GM19238 (cell line): ENCODE measurements around the gene LGI4.

Experiments used
- DNase-seq: peaks from one replicate; pipeline ENCODE4 v3.0.0; 2011; ENCODE audit warnings: low spot score; ENCODE audit not compliant: insufficient read length

LGI4 gene

GRCh38 chr19:35124098-35125060, 10.5 kb downstream of the LGI4 start:
- DNase-seq = peak; percentile 94

- no peak for DNase-seq
Measured at GRCh38 chr19:35123573-35123972, 11.3 kb downstream of the LGI4 start.

GRCh38 chr19:35122687-35123551, 11.9 kb downstream of the LGI4 start:
- no peak for DNase-seq

GRCh38 chr19:35120898-35121297, 14.0 kb downstream of the LGI4 start:
- DNase-seq = no peak

- DNase-seq = no peak
Measured at GRCh38 chr19:35120492-35120891, 14.4 kb downstream of the LGI4 start.

GRCh38 chr19:35119578-35120155, 15.2 kb downstream of the LGI4 start:
- no peak for DNase-seq

- no peak for DNase-seq
Measured at GRCh38 chr19:35119091-35119490, 15.8 kb downstream of the LGI4 start.

GRCh38 chr19:35118268-35119020, 16.4 kb downstream of the LGI4 start:
- DNase-seq = no peak

- DNase-seq = no peak
Measured at GRCh38 chr19:35117799-35118198, 17.1 kb downstream of the LGI4 start.

GRCh38 chr19:35117116-35117515, 17.7 kb downstream of the LGI4 start:
- DNase-seq = no peak

GRCh38 chr19:35116072-35116801, 18.6 kb downstream of the LGI4 start:
- DNase-seq = no peak

- DNase-seq = no peak
Measured at GRCh38 chr19:35115177-35115951, 19.5 kb downstream of the LGI4 start, which contains the start of gene FXYD3. Gene FXYD3 (plus strand): TSS chr19:35115823. CDS start chr19:35119377, 3,554 bp downstream.

GRCh38 chr19:35114353-35115176, 20.3 kb downstream of the LGI4 start:
- DNase-seq = peak; percentile 76

GRCh38 chr19:35112995-35113688, 21.7 kb downstream of the LGI4 start:
- no peak for DNase-seq

GRCh38 chr19:35110974-35111373, 23.9 kb downstream of the LGI4 start:
- DNase-seq = no peak

- no peak for DNase-seq
Measured at GRCh38 chr19:35109395-35110112, 25.3 kb downstream of the LGI4 start.

- no peak for DNase-seq
Measured at GRCh38 chr19:35108730-35109129, 26.1 kb downstream of the LGI4 start.
